HEK293T (cell line): ENCODE measurements around the gene PBX1.

ENCODE experiments used
- CTCF ChIA-PET: fragments of 350-600 bp; formaldehyde crosslinking; extraction: SDS; loops from one replicate; lab custom pipeline; 2021; ENCODE audit warnings: antibody characterized with exemption, inconsistent platforms; lab: Yijun Ruan, JAX
- POLR2A ChIA-PET: fragments of 350-600 bp; formaldehyde crosslinking; extraction: SDS; loops from one replicate; lab custom pipeline; 2020; ENCODE audit warnings: antibody characterized with exemption, inconsistent platforms; lab: Yijun Ruan, JAX
- DNase-seq: peaks from one replicate; pipeline ENCODE4 v3.0.0; 2012; ENCODE audit warnings: mixed read lengths; ENCODE audit errors: extremely low spot score
- ARNT ChIP-seq: fragments of 450-650 bp; IDR thresholded peaks from 2 replicates; pipeline ENCODE4 v1.6.1; 2017; ENCODE audit warnings: mild to moderate bottlenecking
- BHLHE40 ChIP-seq: fragments of 450-650 bp; IDR thresholded peaks from 2 replicates; pipeline ENCODE4 v1.6.1; 2016; ENCODE audit warnings: mild to moderate bottlenecking, moderate library complexity, borderline replicate concordance
- CTBP1 ChIP-seq: fragments of 450-650 bp; IDR thresholded peaks from 2 replicates; pipeline ENCODE4 v1.6.1; 2016; ENCODE audit warnings: borderline replicate concordance
- ELF4 ChIP-seq: fragments of 450-650 bp; IDR thresholded peaks from 2 replicates; pipeline ENCODE4 v1.6.1; 2017; ENCODE audit warnings: antibody characterized with exemption
- FOXA1 ChIP-seq: fragments of 450-650 bp; IDR thresholded peaks from 2 replicates; pipeline ENCODE4 v1.6.1; 2016; ENCODE audit warnings: mild to moderate bottlenecking
- FOXK2 ChIP-seq: fragments of 450-650 bp; IDR thresholded peaks from 2 replicates; pipeline ENCODE4 v1.6.1; 2016; ENCODE audit warnings: mild to moderate bottlenecking
- FOXM1 ChIP-seq: fragments of 450-650 bp; IDR thresholded peaks from 2 replicates; pipeline ENCODE4 v1.6.1; 2017; ENCODE audit warnings: mild to moderate bottlenecking, borderline replicate concordance
- HDGF ChIP-seq: fragments of 450-650 bp; IDR thresholded peaks from 2 replicates; pipeline ENCODE4 v1.6.1; 2017; ENCODE audit warnings: antibody characterized with exemption, borderline replicate concordance
- L3MBTL2 ChIP-seq: fragments of 450-650 bp; conservative IDR thresholded peaks from 2 replicates; pipeline ENCODE4 v1.6.1; 2016; ENCODE audit warnings: mild to moderate bottlenecking
- LEF1 ChIP-seq: fragments of 450-650 bp; IDR thresholded peaks from 2 replicates; pipeline ENCODE4 v1.6.1; 2017; ENCODE audit warnings: mild to moderate bottlenecking, borderline replicate concordance
- NFRKB ChIP-seq: fragments of 450-650 bp; IDR thresholded peaks from 2 replicates; pipeline ENCODE4 v1.6.1; 2016; ENCODE audit warnings: mild to moderate bottlenecking, moderate library complexity
- SP1 ChIP-seq: fragments of 450-650 bp; IDR thresholded peaks from 2 replicates; pipeline ENCODE4 v1.6.1; 2017
- SUZ12 ChIP-seq: fragments of 450-650 bp; IDR thresholded peaks from 2 replicates; pipeline ENCODE4 v1.6.1; 2016; ENCODE audit warnings: mild to moderate bottlenecking
- TARDBP ChIP-seq: fragments of 450-650 bp; IDR thresholded peaks from 2 replicates; pipeline ENCODE4 v1.6.1; 2016
- ZNF384 ChIP-seq: fragments of 450-650 bp; IDR thresholded peaks from 2 replicates; pipeline ENCODE4 v1.6.1; 2016
- TF ChIP-seq, protein P1 (sequence below): fragments of 450-650 bp; IDR thresholded peaks from 2 replicates; pipeline ENCODE4 v1.6.1; 2016

Gene PBX1

DNA sequence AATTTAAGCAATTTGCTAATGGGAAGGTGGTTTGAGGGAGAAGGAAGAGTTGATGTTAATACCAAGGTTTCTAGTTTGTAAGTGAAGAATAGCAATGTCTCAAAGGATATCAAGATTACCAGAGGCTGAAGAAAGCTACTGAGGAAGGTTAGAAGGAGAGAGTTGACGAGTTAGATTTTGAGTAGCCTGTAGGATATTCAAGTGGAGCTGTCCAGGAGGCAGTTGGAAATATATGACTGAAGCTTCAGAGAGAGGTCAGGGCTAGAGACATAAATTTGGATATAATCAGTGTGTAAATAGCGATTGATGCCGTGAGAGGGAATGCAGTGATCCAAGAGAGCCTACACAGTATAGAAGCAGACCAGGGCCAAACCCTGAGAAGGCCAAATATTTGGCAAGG lies 48.4 kb downstream of the PBX1 start:
- POLR2A ChIA-PET: no interaction called here
- no peak for DNase-seq
- CTCF ChIA-PET: no interaction called here
- TF ChIP-seq NFRKB: no peak
- no peak for TF ChIP-seq HDGF

DNA sequence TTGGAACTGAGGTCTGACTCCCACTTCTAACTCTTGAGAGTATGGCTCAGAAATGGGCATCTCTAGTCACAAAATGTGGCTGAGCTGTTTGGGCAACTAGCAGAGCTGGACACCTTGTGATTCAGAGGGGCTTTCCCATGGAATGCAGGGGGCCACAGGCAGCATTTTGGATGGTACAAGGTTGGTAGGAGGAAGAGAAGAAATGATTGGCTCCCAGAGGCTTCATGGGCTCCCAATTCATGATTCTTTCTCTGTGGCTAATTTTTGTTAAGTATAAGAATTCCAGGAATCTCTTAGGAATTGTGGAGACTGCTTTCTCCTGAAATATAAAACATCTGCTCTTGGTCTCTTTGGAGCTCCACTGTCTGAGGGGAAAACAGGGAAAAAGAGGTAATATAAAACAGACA lies 49.7 kb downstream of the PBX1 start:
- TF ChIP-seq CTBP1: no peak
- CTCF ChIA-PET: no interaction called here
- POLR2A ChIA-PET: interaction anchor here (0.7 kb wide), 1 partner anchor 1198 kb away, joined by 3 read pairs; no protein-coding TSS in a partner anchor
- no peak for DNase-seq

GRCh38 chr1:164609089-164609488 lies 50.1 kb downstream of the PBX1 start:
- CTCF ChIA-PET: no interaction called here
- POLR2A ChIA-PET: interaction anchor here (0.7 kb wide), 1 partner anchor 1198 kb away, joined by 3 read pairs; no protein-coding TSS in a partner anchor
- DNase-seq: no peak
- TF ChIP-seq FOXA1 (no peak), FOXM1 (no peak), NFRKB (no peak), BHLHE40 (no peak), SUZ12 (no peak), ARNT (no peak)

DNA sequence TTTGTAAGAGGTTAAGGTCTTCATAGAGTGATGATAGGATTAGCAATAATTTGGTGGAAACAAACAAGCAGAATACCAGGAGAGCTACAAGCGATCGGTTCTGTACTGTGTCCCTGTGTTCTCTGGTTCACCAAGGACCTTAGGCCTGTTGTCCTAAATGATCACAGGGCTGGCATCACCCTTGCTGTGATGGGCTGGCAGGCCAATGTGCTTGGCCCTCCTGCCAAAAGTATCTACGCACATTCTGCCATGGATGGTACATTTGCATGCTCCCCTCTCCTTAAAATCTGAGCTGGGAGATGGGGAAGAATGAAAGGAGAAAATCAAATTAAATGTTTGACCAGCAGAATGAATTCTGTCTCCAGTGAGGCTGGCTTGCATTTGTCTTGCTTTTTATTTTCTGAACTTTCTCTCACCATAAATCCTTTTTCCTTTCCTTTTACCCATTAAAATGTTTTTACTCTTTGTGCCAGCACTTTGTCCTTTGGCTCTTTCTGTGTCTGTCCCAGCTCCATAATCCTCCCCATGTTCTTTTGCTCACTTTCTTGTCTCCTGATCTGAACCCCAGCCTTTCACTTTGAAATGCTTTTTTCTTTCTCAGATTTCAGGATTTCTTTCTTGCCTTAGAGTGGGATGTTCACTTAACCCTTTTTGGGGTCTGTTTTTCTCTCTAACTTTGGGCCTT lies 51.7 kb downstream of the PBX1 start:
- TF ChIP-seq CTBP1: no peak
- DNase-seq: no peak
- CTCF ChIA-PET: interaction anchor here (0.5 to 0.6 kb wide), 2 partner anchors 80 to 927 kb away, joined by 3 read pairs; no protein-coding TSS in a partner anchor
- POLR2A ChIA-PET: interaction anchor here (1.0 to 1.9 kb wide), 4 partner anchors 22 to 177 kb away, joined by 3 to 5 read pairs (median 4); partner anchors contain the start of gene PBX1

GRCh38 chr1:164611754-164612642 lies 53.0 kb downstream of the PBX1 start:
- no peak for TF ChIP-seq SP1
- no peak for TF ChIP-seq ELF4
- no peak for TF ChIP-seq ZNF384
- no peak for TF ChIP-seq FOXM1
- TF ChIP-seq LEF1: peak; percentile 33; the same call in 1 of the 2 replicates
- no peak for TF ChIP-seq HDGF
- 0 out of 2 replicates have a peak, but pooled peaks have one; percentile 70 for TF ChIP-seq FOXK2
- peak; percentile 92 for TF ChIP-seq CTBP1
- no peak for TF ChIP-seq L3MBTL2
- TF ChIP-seq ARNT: 0 out of 2 replicates have a peak, but pooled peaks have one; percentile 3
- TF ChIP-seq, protein P1, sequence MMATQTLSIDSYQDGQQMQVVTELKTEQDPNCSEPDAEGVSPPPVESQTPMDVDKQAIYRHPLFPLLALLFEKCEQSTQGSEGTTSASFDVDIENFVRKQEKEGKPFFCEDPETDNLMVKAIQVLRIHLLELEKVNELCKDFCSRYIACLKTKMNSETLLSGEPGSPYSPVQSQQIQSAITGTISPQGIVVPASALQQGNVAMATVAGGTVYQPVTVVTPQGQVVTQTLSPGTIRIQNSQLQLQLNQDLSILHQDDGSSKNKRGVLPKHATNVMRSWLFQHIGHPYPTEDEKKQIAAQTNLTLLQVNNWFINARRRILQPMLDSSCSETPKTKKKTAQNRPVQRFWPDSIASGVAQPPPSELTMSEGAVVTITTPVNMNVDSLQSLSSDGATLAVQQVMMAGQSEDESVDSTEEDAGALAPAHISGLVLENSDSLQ: peak; percentile 96
- no peak for TF ChIP-seq BHLHE40
- ChIA-PET POLR2A (interaction anchor here (0.6 to 1.9 kb wide), 11 partner anchors 10 to 176 kb away, joined by 3 to 12 read pairs (median 5); partner anchors contain the start of gene PBX1), CTCF (interaction anchor here (0.5 to 0.8 kb wide), 4 partner anchors 10 to 206 kb away, joined by 3 to 4 read pairs (median 4); no protein-coding TSS in a partner anchor)
- peak; percentile 84 for DNase-seq

DNA sequence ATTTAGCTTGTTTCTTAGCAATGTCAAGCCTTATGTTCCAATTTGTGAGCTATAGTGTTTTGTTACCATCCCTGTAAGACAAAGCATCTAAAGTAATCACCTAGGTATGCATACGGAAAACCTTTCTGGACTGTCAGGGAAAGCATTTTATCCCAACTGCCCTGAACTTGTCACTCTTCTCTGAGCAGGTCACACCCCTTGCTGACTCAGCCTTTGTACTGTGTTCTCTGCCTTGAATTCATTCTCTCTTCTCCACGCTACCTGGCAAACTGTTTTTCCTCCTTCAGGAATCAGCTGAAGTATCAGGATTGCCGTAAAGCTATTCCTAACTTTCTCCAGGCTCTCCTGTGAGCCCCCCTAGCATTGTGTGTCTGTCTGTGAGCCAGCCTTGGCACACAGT lies 54.2 kb downstream of the PBX1 start:
- ChIA-PET POLR2A (interaction anchor here (0.8 to 1.8 kb wide), 4 partner anchors 12 to 54 kb away, joined by 3 to 12 read pairs (median 3); partner anchors contain the start of gene PBX1), CTCF (interaction anchor here (0.7 kb wide), 1 partner anchor 192 kb away, joined by 3 read pairs; no protein-coding TSS in a partner anchor)
- TF ChIP-seq FOXA1 (no peak), FOXM1 (no peak), ARNT (no peak), CTBP1 (no peak), L3MBTL2 (no peak), TARDBP (no peak), LEF1 (no peak), NFRKB (no peak), ELF4 (no peak), BHLHE40 (no peak), SUZ12 (no peak), SP1 (no peak), ZNF384 (no peak)
- DNase-seq: no peak

DNA sequence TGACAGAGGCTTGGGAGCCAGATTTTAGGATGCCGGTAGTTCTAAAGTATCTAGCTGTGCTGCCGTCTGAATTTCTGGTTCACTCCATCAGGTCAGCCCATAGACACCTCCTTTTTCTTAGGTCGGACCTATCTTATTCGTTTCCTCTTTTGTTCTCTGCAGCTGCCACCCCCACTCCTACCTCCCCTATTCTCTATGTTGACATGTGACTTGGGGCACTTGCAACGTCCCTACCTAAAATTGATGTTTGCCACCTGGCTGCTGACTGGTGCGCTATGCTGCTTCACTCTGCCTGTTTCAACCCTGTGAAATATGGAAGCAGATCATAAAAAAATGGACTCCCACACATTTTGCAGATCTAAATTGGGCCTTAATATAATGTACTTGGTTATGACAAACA lies 55.3 kb downstream of the PBX1 start:
- POLR2A ChIA-PET: interaction anchor here (1.6 kb wide), 1 partner anchor 56 kb away, joined by 3 read pairs; the partner anchor contains the start of gene PBX1
- DNase-seq: no peak
- TF ChIP-seq FOXA1 (no peak), FOXM1 (no peak), L3MBTL2 (no peak), ELF4 (no peak)
- CTCF ChIA-PET: interaction anchor here (0.5 kb wide), 1 partner anchor 395 kb away, joined by 3 read pairs; no protein-coding TSS in a partner anchor
